H1 (cell line): ENCODE data around the gene ZNF320. TPM values are rescaled to one million over a fixed set of nuclear protein-coding genes. Genes with fewer than 3 reads are reported as not detected.

Experiments
- ASH2L ChIP-seq: fragments of 200-600, 300-600 bp; sonication (generic); IDR thresholded peaks from one replicate; pipeline ENCODE4 v1.7.1; 2017; ENCODE audit warnings: low read length
- BACH1 ChIP-seq: IDR thresholded peaks from 2 replicates; pipeline ENCODE4 v1.6.1; 2012; ENCODE audit warnings: low read length, improper control_type of control experiment
- CEBPB ChIP-seq: IDR thresholded peaks from 2 replicates; pipeline ENCODE4 v1.6.1; 2012; ENCODE audit warnings: low read depth, low read length
- JUN ChIP-seq: IDR thresholded peaks from 2 replicates; pipeline ENCODE4 v1.6.1; 2011; ENCODE audit warnings: low read depth, mild to moderate bottlenecking, improper control_type of control experiment, low read length
- PHF8 ChIP-seq: fragments of 200-600 bp; sonication (generic); conservative IDR thresholded peaks from 2 replicates; pipeline ENCODE4 v1.7.1; 2012; ENCODE audit warnings: low read depth, mild to moderate bottlenecking, inconsistent platforms, low read length, moderate library complexity
- POU5F1 ChIP-seq: IDR thresholded peaks from 2 replicates; pipeline ENCODE4 v1.6.1; 2011; ENCODE audit warnings: low read depth, mild to moderate bottlenecking, low read length, moderate library complexity
- SIX5 ChIP-seq: IDR thresholded peaks from 2 replicates; pipeline ENCODE4 v1.6.1; 2011; ENCODE audit warnings: mild to moderate bottlenecking, low read depth, low read length
- SP1 ChIP-seq: IDR thresholded peaks from 2 replicates; pipeline ENCODE4 v1.6.1; 2011; ENCODE audit warnings: low read depth, low read length
- polyA plus RNA-seq, 7 experiments: library from polyadenylated mRNA; depleted of rRNA in 3 of 7; stranded (reverse) in 5 of 7; unstranded in 2 of 7; fragments of >200 nt in 5 of 7; fragments of 200-250 nt in 2 of 7; gene quantifications; 1 replicate in 5 of 7; 2 replicates in 1 of 7; 4 replicates in 1 of 7; pipeline versions ENCODE4 v1.2.1 to v1.2.3, GENCODE V29; 2011 to 2013; ENCODE audit warnings: missing spikeins in 2 of 7, mixed read lengths in 2 of 7
- total RNA-seq: library from RNA; stranded (reverse); fragmentation: NEBNext Ultra II Directional; extraction: Animal tissue kit (Norgen Biotek cat#: 25700); gene quantifications from 2 replicates; pipeline ENCODE4 v1.2.1, GENCODE V29; 2021
- TF ChIP-seq, protein P1 (sequence below): fragments of 300-600 bp; sonication (generic); IDR thresholded peaks from 2 replicates; pipeline ENCODE4 v1.7.1; 2012; ENCODE audit warnings: low read length, moderate library complexity, mild to moderate bottlenecking, inconsistent platforms; ENCODE audit not compliant: insufficient replicate concordance

The ZNF320 gene
- total and polyA plus RNA-seq, 2 of the 8 experiments (the other 6 are each of a cell fraction or from before 2014, with no cell fraction given): 20.6 to 26.8 TPM

DNA sequence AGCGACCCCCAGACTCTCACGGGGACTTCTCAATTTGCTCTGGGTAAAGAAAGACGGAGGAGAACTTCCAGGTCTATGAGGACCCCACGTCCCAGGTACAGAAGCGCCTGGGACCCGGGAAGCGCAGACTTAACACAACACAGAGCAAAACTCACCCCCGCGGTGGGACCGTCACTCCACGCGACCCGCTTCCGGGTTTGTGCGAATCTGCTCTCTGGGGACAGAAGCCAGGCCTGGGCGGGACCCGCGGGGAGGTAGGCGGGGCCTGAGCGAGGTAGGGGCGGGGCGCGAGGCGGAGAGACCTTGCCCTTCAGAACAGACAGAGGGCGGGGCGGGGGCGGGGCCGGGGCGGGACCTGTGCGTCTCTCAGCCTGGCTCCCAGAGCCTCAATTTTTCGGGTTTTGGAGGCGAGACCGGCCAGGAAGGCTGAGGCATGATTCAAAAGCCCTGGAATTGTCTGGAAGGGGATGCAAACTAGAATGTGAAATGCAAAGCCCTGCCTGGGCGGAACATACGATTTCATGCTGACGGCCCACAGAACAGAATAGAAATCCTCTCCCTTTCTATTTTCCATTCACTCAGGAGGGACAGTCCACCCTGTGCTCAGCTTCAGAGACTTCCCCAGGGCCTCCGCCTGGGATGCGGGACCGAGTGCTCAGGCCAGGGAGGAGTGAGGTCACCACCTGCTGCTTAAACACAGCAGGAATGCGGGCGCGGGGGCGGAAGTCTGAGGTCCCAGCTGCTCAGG, 45.1 kb upstream of the ZNF320 start (continued):
- TF ChIP-seq PHF8 (peak; percentile 71), JUN (no peak), SP1 (no peak), ASH2L (peak; percentile 83), SIX5 (no peak), BACH1 (no peak), CEBPB (no peak), POU5F1 (no peak)
- TF ChIP-seq, protein P1, sequence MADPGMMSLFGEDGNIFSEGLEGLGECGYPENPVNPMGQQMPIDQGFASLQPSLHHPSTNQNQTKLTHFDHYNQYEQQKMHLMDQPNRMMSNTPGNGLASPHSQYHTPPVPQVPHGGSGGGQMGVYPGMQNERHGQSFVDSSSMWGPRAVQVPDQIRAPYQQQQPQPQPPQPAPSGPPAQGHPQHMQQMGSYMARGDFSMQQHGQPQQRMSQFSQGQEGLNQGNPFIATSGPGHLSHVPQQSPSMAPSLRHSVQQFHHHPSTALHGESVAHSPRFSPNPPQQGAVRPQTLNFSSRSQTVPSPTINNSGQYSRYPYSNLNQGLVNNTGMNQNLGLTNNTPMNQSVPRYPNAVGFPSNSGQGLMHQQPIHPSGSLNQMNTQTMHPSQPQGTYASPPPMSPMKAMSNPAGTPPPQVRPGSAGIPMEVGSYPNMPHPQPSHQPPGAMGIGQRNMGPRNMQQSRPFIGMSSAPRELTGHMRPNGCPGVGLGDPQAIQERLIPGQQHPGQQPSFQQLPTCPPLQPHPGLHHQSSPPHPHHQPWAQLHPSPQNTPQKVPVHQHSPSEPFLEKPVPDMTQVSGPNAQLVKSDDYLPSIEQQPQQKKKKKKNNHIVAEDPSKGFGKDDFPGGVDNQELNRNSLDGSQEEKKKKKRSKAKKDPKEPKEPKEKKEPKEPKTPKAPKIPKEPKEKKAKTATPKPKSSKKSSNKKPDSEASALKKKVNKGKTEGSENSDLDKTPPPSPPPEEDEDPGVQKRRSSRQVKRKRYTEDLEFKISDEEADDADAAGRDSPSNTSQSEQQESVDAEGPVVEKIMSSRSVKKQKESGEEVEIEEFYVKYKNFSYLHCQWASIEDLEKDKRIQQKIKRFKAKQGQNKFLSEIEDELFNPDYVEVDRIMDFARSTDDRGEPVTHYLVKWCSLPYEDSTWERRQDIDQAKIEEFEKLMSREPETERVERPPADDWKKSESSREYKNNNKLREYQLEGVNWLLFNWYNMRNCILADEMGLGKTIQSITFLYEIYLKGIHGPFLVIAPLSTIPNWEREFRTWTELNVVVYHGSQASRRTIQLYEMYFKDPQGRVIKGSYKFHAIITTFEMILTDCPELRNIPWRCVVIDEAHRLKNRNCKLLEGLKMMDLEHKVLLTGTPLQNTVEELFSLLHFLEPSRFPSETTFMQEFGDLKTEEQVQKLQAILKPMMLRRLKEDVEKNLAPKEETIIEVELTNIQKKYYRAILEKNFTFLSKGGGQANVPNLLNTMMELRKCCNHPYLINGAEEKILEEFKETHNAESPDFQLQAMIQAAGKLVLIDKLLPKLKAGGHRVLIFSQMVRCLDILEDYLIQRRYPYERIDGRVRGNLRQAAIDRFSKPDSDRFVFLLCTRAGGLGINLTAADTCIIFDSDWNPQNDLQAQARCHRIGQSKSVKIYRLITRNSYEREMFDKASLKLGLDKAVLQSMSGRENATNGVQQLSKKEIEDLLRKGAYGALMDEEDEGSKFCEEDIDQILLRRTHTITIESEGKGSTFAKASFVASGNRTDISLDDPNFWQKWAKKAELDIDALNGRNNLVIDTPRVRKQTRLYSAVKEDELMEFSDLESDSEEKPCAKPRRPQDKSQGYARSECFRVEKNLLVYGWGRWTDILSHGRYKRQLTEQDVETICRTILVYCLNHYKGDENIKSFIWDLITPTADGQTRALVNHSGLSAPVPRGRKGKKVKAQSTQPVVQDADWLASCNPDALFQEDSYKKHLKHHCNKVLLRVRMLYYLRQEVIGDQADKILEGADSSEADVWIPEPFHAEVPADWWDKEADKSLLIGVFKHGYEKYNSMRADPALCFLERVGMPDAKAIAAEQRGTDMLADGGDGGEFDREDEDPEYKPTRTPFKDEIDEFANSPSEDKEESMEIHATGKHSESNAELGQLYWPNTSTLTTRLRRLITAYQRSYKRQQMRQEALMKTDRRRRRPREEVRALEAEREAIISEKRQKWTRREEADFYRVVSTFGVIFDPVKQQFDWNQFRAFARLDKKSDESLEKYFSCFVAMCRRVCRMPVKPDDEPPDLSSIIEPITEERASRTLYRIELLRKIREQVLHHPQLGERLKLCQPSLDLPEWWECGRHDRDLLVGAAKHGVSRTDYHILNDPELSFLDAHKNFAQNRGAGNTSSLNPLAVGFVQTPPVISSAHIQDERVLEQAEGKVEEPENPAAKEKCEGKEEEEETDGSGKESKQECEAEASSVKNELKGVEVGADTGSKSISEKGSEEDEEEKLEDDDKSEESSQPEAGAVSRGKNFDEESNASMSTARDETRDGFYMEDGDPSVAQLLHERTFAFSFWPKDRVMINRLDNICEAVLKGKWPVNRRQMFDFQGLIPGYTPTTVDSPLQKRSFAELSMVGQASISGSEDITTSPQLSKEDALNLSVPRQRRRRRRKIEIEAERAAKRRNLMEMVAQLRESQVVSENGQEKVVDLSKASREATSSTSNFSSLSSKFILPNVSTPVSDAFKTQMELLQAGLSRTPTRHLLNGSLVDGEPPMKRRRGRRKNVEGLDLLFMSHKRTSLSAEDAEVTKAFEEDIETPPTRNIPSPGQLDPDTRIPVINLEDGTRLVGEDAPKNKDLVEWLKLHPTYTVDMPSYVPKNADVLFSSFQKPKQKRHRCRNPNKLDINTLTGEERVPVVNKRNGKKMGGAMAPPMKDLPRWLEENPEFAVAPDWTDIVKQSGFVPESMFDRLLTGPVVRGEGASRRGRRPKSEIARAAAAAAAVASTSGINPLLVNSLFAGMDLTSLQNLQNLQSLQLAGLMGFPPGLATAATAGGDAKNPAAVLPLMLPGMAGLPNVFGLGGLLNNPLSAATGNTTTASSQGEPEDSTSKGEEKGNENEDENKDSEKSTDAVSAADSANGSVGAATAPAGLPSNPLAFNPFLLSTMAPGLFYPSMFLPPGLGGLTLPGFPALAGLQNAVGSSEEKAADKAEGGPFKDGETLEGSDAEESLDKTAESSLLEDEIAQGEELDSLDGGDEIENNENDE: no peak
- TF ChIP-seq, all 59 proteins: peak for 12
